HUES64 (cell line): ENCODE measurements around the gene LIN9.
"Not testable (repeated sequence)": the region's sequence is repeated elsewhere in the genome, so short reads cannot be mapped to it uniquely, and the experiment has no call there.

ENCODE experiments used
- H3K27ac ChIP-seq: 2 replicates; pipeline ENCODE4 v1.7.0; 2013; ENCODE audit warnings: low read depth, low read length, inconsistent platforms
- H3K27me3 ChIP-seq: 2 replicates; pipeline ENCODE4 v1.6.1; 2013; ENCODE audit warnings: mild to moderate bottlenecking, low read length; ENCODE audit not compliant: insufficient read depth
- H3K36me3 ChIP-seq: 2 replicates; pipeline ENCODE4 v1.6.1; 2013; ENCODE audit warnings: mild to moderate bottlenecking, low read length; ENCODE audit not compliant: insufficient read depth
- H3K4me1 ChIP-seq: 2 replicates; pipeline ENCODE4 v1.6.1; 2013; ENCODE audit warnings: mild to moderate bottlenecking, low read length, moderate library complexity; ENCODE audit not compliant: insufficient read depth
- H3K4me3 ChIP-seq: 2 replicates; pipeline ENCODE4 v1.5.1; 2013; ENCODE audit warnings: mild to moderate bottlenecking, low read length, moderate library complexity
- H3K9ac ChIP-seq: 2 replicates; pipeline ENCODE4 v1.6.1; 2013; ENCODE audit warnings: mild to moderate bottlenecking, low read depth, low read length
- H3K9me3 ChIP-seq: 2 replicates; pipeline ENCODE4 v1.6.1; 2013; ENCODE audit warnings: low read depth, low read length; ENCODE audit not compliant: insufficient read depth
- WGBS: fragments of 150-250, 120-280 bp; methylation state at CpG from one replicate; pipeline ENCODE4 v1.1.7; 2013; ENCODE audit warnings: missing lambda C conversion rate; 5-methylcytosine and 5-hydroxymethylcytosine counted together

The LIN9 gene

GRCh38 chr1:226344441-226345259 is 35.7 kb upstream of the LIN9 start:
- Histone ChIP-seq H3K4me1 (no peaks in the 10 kb centered on the region), H3K36me3 (no peaks in the 10 kb centered on the region), H3K9ac (no peak overlapping the region), H3K27ac (no peak overlapping the region), H3K9me3 (no peaks in the 10 kb centered on the region), H3K4me3 (no peak overlapping the region), H3K27me3 (no peaks in the 10 kb centered on the region)
- WGBS = 75% methylated on average over 8 of the region's 8 CpGs

- no peaks in the 10 kb centered on the region for H3K36me3 ChIP-seq
- H3K9ac ChIP-seq = no peak overlapping the region
- 78% methylated on average over 1 of the region's 2 CpGs for WGBS
Observed at GRCh38 chr1:226342656-226343055, 33.7 kb upstream of the LIN9 start.

GRCh38 chr1:226340111-226340510 is 31.1 kb upstream of the LIN9 start:
- not testable (repeated sequence) for H3K4me1 ChIP-seq

More at GRCh38 chr1:226342656-226343055, 33.7 kb upstream of the LIN9 start:
- Histone ChIP-seq H3K9me3 (no peaks in the 10 kb centered on the region), H3K27ac (no peak overlapping the region), H3K4me3 (no peak overlapping the region), H3K4me1 (no peaks in the 10 kb centered on the region), H3K27me3 (no peaks in the 10 kb centered on the region)

GRCh38 chr1:226337276-226337875 is 28.4 kb upstream of the LIN9 start:
- no peaks in the 10 kb centered on the region for H3K27me3 ChIP-seq
- H3K9me3 ChIP-seq = no peaks in the 10 kb centered on the region
- no peak overlapping the region for H3K9ac ChIP-seq
- no peak overlapping the region for H3K27ac ChIP-seq
- WGBS = 85% methylated on average over 7 of the region's 8 CpGs
- no peaks in the 10 kb centered on the region for H3K36me3 ChIP-seq
- no peak overlapping the region for H3K4me3 ChIP-seq
- no peaks in the 10 kb centered on the region; the same call in 1 of the 2 replicates for H3K4me1 ChIP-seq

More at GRCh38 chr1:226340111-226340510, 31.1 kb upstream of the LIN9 start:
- H3K4me3 ChIP-seq, H3K36me3 ChIP-seq, H3K27me3 ChIP-seq, H3K27ac ChIP-seq, H3K9me3 ChIP-seq, H3K9ac ChIP-seq: not testable (repeated sequence)
- WGBS = 80% methylated on average over 3 of the region's 3 CpGs

- no peaks in the 10 kb centered on the region for H3K36me3 ChIP-seq
- H3K9ac ChIP-seq = no peak overlapping the region
- no peaks in the 10 kb centered on the region for H3K27me3 ChIP-seq
- H3K9me3 ChIP-seq = no peaks in the 10 kb centered on the region
- 73% methylated on average over 1 of the region's 1 CpG for WGBS
- H3K4me1 ChIP-seq = no peaks in the 10 kb centered on the region; the same call in 1 of the 2 replicates
- no peak overlapping the region for H3K27ac ChIP-seq
- H3K4me3 ChIP-seq = no peak overlapping the region
Observed at GRCh38 chr1:226335661-226336060, 26.7 kb upstream of the LIN9 start.

- H3K9me3 ChIP-seq = no peaks in the 10 kb centered on the region
- no peaks in the 10 kb centered on the region; the same call in 1 of the 2 replicates for H3K4me1 ChIP-seq
- no peaks in the 10 kb centered on the region for H3K27me3 ChIP-seq
- H3K36me3 ChIP-seq = no peaks in the 10 kb centered on the region
- H3K9ac ChIP-seq = no peak overlapping the region
- WGBS = no CpG with 5 or more reads among the region's 2 CpGs
- no peak overlapping the region for H3K4me3 ChIP-seq
- no peak overlapping the region for H3K27ac ChIP-seq
Observed at GRCh38 chr1:226332947-226333346, 24.0 kb upstream of the LIN9 start.

GRCh38 chr1:226329237-226329636 is 20.3 kb upstream of the LIN9 start:
- no peak overlapping the region for H3K9ac ChIP-seq
- H3K36me3 ChIP-seq = no peaks in the 10 kb centered on the region
- H3K9me3 ChIP-seq = no peaks in the 10 kb centered on the region
- H3K27ac ChIP-seq = no peak overlapping the region
- no peaks in the 10 kb centered on the region; the same call in 1 of the 2 replicates for H3K4me1 ChIP-seq
- H3K27me3 ChIP-seq = no peaks in the 10 kb centered on the region
- H3K4me3 ChIP-seq = no peak overlapping the region
- whole genome bisulfite sequencing = 98% methylated on average over 2 of the region's 3 CpGs

GRCh38 chr1:226327761-226328162 is 18.8 kb upstream of the LIN9 start:
- Histone ChIP-seq H3K9ac (no peak overlapping the region), H3K4me1 (no peaks in the 10 kb centered on the region; the same call in 1 of the 2 replicates), H3K9me3 (no peaks in the 10 kb centered on the region), H3K4me3 (no peak overlapping the region), H3K27me3 (no peaks in the 10 kb centered on the region), H3K36me3 (no peaks in the 10 kb centered on the region), H3K27ac (no peak overlapping the region)
- 91% methylated on average over 2 of the region's 2 CpGs for WGBS

- peaks cover 4% of the 10 kb centered on the region; the same call in 1 of the 2 replicates for H3K9me3 ChIP-seq
- WGBS = 90% methylated on average over 1 of the region's 1 CpG
- H3K27me3 ChIP-seq = no peaks in the 10 kb centered on the region
- no peak overlapping the region for H3K27ac ChIP-seq
- H3K9ac ChIP-seq = no peak overlapping the region
- H3K4me3 ChIP-seq = no peak overlapping the region
- H3K36me3 ChIP-seq = no peaks in the 10 kb centered on the region
- no peaks in the 10 kb centered on the region for H3K4me1 ChIP-seq
Observed at GRCh38 chr1:226325178-226325577, 16.2 kb upstream of the LIN9 start.

GRCh38 chr1:226324479-226324878 is 15.5 kb upstream of the LIN9 start:
- Histone ChIP-seq H3K36me3 (no peaks in the 10 kb centered on the region), H3K4me1 (no peaks in the 10 kb centered on the region), H3K9me3 (peaks cover 4% of the 10 kb centered on the region; the same call in 1 of the 2 replicates), H3K4me3 (no peak overlapping the region), H3K27ac (no peak overlapping the region), H3K27me3 (no peaks in the 10 kb centered on the region), H3K9ac (no peak overlapping the region)

GRCh38 chr1:226322986-226323385 is 14.0 kb upstream of the LIN9 start:
- Histone ChIP-seq H3K36me3 (no peaks in the 10 kb centered on the region), H3K27me3 (no peaks in the 10 kb centered on the region), H3K27ac (no peak overlapping the region), H3K9ac (no peak overlapping the region), H3K4me1 (no peaks in the 10 kb centered on the region), H3K9me3 (peaks cover 4% of the 10 kb centered on the region; the same call in 1 of the 2 replicates), H3K4me3 (no peak overlapping the region)
- 96% methylated on average over 3 of the region's 3 CpGs for WGBS
